Astrocyte of the cerebellum (primary cell): ENCODE measurements around the gene PDE4B.
A peak's percentile ranks its signal among the peaks of the same experiment; 100 is the strongest.

Source experiments
- DNase-seq: peaks from one replicate; pipeline ENCODE4 v3.0.0-alpha.2; 2011; ENCODE audit warnings: low read depth
- H3K4me3 ChIP-seq: 2 replicates; pipeline ENCODE4 v1.5.1; 2011; ENCODE audit warnings: mild to moderate bottlenecking, low read depth, low read length, moderate library complexity
- CTCF ChIP-seq: IDR thresholded peaks from 2 replicates; pipeline ENCODE4 v1.5.1; 2012; ENCODE audit warnings: low read length, low read depth, moderate library complexity, mild to moderate bottlenecking; ENCODE audit errors: missing control alignments
- in situ Hi-C: cut with HindIII; loops from 2 replicates; pipeline ENCODE4 v1.10.0; 2017; ENCODE audit warnings: low sequenced_read_pairs

PDE4B gene

GRCh38 chr1:66275083-66275482 is 482.4 kb downstream of the PDE4B start:
- TF ChIP-seq CTCF = no peak
- no peak for DNase-seq

GRCh38 chr1:66275601-66276023 is 482.9 kb downstream of the PDE4B start:
- no peak overlapping the region for H3K4me3 ChIP-seq
- in situ Hi-C loops = no loop called here
- DNase-seq = no peak
- TF ChIP-seq CTCF = no peak

More at GRCh38 chr1:66275083-66275482, 482.4 kb downstream of the PDE4B start:
- no peak overlapping the region for H3K4me3 ChIP-seq
- in situ Hi-C loops = no loop called here

GRCh38 chr1:66276218-66276617 is 483.5 kb downstream of the PDE4B start:
- no peak for DNase-seq
- H3K4me3 ChIP-seq = no peak overlapping the region
- in situ Hi-C loops = no loop called here
- no peak for TF ChIP-seq CTCF

GRCh38 chr1:66278260-66279021 is 485.7 kb downstream of the PDE4B start:
- TF ChIP-seq CTCF = no peak
- in situ Hi-C loops = no loop called here
- no peak for DNase-seq
- no peak overlapping the region for H3K4me3 ChIP-seq

- in situ Hi-C loops = no loop called here
- no peak for DNase-seq
- TF ChIP-seq CTCF = no peak
- no peak overlapping the region for H3K4me3 ChIP-seq
These were observed 489.1 kb downstream of the PDE4B start for GRCh38 chr1:66281808-66282207.

- peak; percentile 8 for TF ChIP-seq CTCF
- DNase-seq = no peak
- in situ Hi-C loops = no loop called here
- H3K4me3 ChIP-seq = no peak overlapping the region
These were observed 489.7 kb downstream of the PDE4B start for GRCh38 chr1:66282343-66282852.
